Fibroblast of villous mesenchyme (primary cell): ENCODE results near the gene ZCCHC24. TPM values are rescaled to one million over a fixed set of nuclear protein-coding genes. Genes with fewer than 3 reads are reported as not detected.
A peak's percentile ranks its signal among the peaks of the same experiment; 100 is the strongest.

Experiments
- DNase-seq: peaks from one replicate; pipeline ENCODE4 v3.0.0-alpha.2; 2010; ENCODE audit warnings: low read depth
- H3K4me3 ChIP-seq: 2 replicates; pipeline ENCODE4 v1.5.1; 2011; ENCODE audit warnings: low read depth, mild to moderate bottlenecking, low read length
- total RNA-seq: library from RNA; depleted of rRNA; stranded (reverse); fragments of >200 nt; gene quantifications from 2 replicates; pipeline ENCODE4 v1.2.3, GENCODE V29; 2012
- TF ChIP-seq, protein P1 (sequence below): IDR thresholded peaks from 2 replicates; pipeline ENCODE4 v1.5.1; 2012; ENCODE audit warnings: low read depth, mild to moderate bottlenecking, low read length; ENCODE audit not compliant: insufficient read depth

ZCCHC24 gene
- total RNA-seq, 1 donor: 36.7 TPM

DNA sequence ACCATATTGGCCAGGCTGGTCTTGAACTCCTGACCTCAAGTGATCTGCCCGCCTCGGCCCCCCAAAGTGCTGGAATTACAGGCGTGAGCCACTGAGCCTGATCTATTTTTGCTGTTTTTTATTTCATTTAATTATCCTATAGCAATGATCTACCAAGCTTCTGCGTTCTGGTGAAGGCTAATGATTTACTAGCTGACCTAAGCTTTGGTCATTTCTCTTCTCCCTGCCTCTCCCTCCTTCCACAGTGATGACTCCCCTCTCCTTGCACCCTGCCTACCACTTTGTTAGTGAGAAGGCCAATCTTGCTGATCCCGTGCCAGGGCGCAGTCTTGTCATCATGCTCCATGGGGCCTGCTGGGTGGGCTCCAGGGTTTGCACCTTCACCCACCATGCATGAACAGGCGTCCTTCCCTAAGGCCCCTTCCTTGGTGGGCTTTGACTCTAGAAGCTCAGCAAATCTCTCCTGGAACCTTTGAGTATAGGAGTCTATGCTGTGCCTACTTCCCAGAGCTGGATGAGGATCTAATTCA lies 11.9 kb upstream of the ZCCHC24 start:
- H3K4me3 ChIP-seq: no peak overlapping the region
- TF ChIP-seq, protein P1, sequence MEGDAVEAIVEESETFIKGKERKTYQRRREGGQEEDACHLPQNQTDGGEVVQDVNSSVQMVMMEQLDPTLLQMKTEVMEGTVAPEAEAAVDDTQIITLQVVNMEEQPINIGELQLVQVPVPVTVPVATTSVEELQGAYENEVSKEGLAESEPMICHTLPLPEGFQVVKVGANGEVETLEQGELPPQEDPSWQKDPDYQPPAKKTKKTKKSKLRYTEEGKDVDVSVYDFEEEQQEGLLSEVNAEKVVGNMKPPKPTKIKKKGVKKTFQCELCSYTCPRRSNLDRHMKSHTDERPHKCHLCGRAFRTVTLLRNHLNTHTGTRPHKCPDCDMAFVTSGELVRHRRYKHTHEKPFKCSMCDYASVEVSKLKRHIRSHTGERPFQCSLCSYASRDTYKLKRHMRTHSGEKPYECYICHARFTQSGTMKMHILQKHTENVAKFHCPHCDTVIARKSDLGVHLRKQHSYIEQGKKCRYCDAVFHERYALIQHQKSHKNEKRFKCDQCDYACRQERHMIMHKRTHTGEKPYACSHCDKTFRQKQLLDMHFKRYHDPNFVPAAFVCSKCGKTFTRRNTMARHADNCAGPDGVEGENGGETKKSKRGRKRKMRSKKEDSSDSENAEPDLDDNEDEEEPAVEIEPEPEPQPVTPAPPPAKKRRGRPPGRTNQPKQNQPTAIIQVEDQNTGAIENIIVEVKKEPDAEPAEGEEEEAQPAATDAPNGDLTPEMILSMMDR: no peak
- DNase-seq: no peak

DNA sequence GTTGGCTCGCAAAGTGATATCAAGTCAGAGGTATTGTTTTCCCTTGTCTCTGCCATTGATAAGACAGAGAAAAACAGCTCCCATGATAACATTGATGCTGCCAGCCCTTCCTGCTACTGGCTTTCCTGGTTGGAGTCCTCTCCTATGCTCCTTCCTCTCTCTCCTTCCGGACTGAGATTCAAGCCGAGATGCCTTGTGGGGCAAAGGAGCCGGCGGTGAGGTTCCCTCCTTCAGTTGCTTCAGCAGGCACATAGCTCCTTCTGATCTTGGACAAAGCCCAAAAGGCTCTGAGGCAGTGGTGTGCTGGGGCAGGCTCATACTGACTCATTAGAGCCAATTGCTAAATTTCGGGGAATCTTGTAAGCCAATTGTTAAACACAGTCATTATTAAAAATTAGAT lies 8.8 kb upstream of the ZCCHC24 start:
- TF ChIP-seq, protein P1: no peak
- peak; percentile 85 for DNase-seq
- no peak overlapping the region for H3K4me3 ChIP-seq

DNA sequence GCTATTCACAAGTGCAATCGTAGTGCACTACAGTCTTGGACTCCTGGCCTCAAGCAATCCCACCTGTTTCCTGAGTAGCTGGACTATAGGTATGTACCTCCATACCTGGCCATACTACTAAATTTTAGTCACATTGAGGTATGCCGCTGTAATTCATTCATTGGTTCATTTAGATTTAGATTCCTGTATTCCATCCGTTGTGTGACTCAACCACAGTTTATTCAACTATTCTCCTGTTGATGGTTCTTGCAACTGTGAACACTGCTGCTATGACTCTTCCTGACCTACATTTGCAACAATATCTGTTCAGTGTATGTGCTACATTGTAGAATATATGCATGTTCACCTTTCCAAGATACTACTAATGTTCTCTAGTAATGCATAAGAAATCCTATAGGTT lies 8.0 kb upstream of the ZCCHC24 start:
- DNase-seq: no peak
- TF ChIP-seq, protein P1: no peak
- no peak overlapping the region for H3K4me3 ChIP-seq

DNA sequence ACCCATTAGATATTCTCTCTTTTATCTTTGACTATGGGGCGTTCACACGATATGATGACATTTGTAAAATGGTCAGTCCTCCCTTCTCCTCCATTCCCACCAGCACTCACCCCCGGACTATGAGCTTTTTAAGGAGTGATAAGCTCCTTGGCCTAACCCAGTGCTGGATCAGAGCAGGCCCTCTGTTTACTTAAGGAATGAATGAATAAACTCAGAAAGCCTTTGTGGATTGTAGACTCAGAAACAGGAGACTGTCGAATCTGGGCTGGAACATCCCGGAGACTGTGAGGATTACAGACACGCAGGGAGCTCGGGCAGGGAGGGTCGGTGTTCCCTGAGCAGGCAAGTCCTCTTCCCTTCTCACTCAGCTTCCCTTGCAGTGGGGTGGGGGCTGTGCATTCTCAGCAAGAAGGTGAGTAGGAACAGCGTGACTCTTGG lies 6.8 kb upstream of the ZCCHC24 start:
- peak; percentile 74 for DNase-seq
- TF ChIP-seq, protein P1: no peak
- H3K4me3 ChIP-seq: no peak overlapping the region

DNA sequence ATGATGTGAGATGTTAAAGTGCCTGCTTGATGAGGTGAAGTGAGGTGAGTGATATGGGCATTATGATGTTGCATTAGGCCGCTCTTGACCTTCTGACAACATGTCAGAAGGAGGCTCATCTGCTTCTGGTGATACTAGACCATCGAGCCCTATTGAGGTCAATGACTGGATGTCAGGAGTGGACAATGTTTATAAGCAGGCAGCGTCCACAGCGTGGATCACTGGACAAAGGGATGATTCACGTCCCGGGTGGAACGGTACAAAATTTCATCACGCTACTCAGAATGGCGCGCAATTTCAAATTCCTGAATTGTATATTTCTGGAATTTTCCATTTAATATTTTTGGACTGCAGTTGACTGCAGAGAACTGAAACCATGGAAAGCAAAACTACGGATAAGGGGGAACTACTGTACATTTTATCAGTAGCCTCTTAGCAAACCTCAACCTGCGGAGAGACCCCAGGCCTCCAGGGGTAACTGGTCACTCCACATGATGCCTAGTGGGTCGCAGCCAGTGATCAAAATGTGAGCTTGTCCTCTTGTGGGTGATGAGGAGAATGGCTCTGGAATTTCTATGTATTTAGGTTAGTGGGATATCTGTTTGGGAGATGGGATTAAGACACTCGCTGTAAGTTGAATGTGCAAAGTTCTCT lies 5.7 kb upstream of the ZCCHC24 start:
- H3K4me3 ChIP-seq: no peak overlapping the region
- TF ChIP-seq, protein P1: no peak
- no peak for DNase-seq

DNA sequence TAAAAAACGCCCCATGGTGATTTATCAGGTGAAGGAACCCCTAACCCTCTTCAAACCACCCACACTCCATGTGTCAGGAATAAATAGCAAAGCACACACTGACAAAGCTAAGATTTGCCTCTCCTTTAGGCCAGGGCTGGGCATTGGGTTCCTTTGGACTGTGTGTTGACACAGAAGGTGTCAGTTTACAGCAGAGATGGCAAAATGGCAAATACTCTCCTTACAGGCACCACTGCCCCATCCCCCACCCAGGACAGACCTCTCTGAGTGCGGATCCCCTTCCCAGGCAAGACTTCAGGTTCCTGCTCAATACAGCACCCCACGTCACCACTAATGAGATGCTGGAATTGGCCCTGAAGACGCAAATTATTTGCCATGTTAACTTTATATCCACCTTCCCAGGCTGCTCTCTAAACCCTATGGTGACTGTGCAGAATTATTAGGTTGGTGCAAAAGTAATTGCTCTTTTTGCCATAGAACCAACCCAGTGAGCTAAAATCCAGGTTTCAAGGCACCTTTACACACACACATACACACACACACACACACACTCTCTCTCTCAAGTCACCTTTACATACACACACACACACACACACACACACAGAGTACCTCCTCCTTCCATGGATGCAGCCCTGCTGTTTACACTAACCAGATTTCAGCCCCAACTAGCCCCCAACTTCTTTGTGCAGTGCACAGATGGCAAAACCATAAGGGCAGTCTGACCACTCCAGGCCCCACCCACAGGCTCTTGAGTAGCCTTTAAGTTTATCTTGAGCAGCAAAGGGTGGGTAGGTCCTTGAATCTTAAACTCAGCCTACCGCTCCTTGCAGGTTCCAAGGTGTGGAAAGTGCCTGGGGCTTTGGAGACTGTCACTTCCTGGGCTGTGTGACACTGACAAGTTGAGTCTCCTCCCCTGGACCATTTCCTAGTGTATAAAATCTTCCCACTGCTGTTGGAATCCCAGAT lies 4.0 kb upstream of the ZCCHC24 start:
- no peak overlapping the region for H3K4me3 ChIP-seq
- DNase-seq: no peak
- TF ChIP-seq, protein P1: no peak
